Erythroblast (primary cell): ENCODE results near the gene ADAMTSL2.

Source experiments
- GATA1 ChIP-seq: IDR thresholded peaks from 2 replicates; pipeline ENCODE4 v1.6.1; 2011; ENCODE audit warnings: low read depth, mild to moderate bottlenecking, control low read depth, low read length, moderate library complexity
- POLR2A ChIP-seq: IDR thresholded peaks from 2 replicates; pipeline ENCODE4 v1.6.1; 2011; ENCODE audit warnings: mild to moderate bottlenecking, low read length

DNA sequence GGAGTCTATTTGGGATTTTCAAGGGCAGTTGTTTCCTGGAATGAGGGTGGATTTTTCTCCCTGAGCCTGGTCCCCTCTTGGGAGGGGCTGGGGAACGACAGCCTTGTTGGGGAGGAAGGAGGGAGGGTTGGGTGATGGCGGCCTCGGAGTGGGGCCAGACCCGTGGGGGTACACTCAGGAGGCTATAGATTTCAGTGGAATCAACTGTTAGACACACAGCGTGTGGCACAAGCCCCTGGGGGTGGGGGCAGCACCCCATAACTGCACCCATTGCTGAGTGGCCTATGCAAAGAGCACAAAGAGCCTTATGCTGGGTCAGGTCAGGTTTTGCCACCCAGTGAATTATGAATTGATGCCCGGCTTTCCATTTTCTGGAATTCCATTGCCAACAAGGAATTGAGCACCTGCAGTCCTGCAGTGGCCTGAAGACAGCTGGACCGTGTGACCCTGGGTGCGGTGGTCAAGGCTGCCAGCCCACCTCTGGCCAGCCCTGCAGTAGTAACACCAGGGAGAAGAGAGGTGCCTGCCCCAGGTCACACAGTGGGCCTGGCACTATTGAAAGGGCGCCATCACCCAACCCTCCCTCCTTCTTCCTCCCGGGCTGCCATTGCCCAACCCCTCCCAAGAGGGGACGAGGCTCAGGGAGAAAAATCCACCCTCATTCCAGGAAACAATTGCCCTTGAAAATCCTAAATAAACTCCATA, 18.1 kb upstream of the ADAMTSL2 start:
- no peak for TF ChIP-seq POLR2A
- no peak for TF ChIP-seq GATA1
